Measurements from ENCODE around the gene REC114. TPM values are rescaled to one million over a fixed set of nuclear protein-coding genes. Genes with fewer than 3 reads are reported as not detected.
"Not testable (repeated sequence)": the region's sequence is repeated elsewhere in the genome, so short reads cannot be mapped to it uniquely, and the experiment has no call there.

REC114 gene
- polyA plus RNA-seq, 12 donors = not detected

GRCh38 chr15:73449980-73450379 lies 7.0 kb downstream of the REC114 start:
- not testable (repeated sequence) for DNase-seq

- DNase-seq = no peak
Measured at GRCh38 chr15:73454096-73454495, 11.1 kb downstream of the REC114 start.

- DNase-seq = no peak
Measured at GRCh38 chr15:73455876-73456275, 12.9 kb downstream of the REC114 start.

DNA sequence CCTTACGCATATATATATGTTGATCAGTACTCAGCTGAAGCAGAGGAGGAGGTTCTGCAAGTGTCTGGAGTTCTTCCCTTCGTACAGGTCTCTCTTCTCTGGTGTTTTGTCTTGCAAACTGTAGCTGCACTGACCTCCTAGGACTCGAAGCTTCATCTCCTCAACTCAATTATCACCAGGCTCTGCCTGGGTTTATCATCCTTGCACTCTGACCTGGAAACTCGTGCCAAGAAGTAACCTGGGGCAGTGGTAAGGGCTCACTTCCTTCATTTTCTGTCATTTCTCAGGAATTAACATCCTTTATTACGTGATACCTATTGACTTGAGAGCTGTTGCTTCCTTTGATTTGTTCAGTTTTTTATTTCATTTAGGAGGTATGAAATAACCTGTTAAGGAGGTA lies 14.4 kb downstream of the REC114 start:
- no peak for DNase-seq

DNA sequence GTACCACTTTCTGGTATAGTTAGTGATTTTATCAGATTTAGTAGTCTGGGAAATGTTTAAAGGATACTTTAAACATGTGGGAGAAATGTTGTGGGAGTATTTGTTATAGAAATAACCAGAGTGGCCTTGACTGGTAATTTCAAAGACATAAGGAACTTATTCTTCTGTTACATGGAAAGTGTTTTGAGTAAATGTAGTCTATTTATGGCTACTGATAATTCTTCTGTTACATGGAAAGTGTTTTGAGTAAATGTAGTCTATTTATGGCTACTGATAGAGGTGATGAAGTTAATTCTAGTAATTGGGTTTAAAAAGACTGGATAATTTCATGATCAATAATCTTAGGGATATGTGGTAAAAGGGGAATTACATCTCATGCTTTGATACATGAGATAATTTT lies 17.7 kb downstream of the REC114 start:
- DNase-seq = no peak

GRCh38 chr15:73464602-73465001 lies 21.6 kb downstream of the REC114 start:
- DNase-seq = no peak

GRCh38 chr15:73467758-73468157 lies 24.8 kb downstream of the REC114 start:
- no peak for DNase-seq

GRCh38 chr15:73474785-73475184 lies 31.8 kb downstream of the REC114 start:
- no peak for DNase-seq

DNA sequence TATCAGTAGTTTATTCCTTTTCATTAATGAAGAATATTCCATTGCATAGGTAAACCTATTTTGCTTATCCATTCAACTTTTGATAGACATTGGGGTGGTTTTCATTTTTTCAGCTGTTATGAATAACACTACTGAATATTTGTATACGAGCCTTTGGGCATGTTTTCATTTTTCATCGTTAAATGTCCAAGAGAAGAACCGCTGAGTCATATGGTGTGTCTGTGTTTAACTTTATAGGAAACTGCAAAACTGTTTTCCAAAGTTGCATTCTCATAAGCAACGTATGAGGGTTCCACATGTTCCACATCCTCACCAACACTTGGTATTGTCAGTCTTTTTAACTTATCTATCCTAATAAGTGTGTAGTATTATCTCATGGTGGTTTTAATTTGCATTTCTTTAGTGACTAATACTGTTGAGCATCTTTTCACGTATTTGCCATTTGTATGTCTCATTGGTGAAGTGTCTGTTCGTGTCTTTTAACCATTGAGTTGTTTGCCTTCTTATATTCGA lies 33.8 kb downstream of the REC114 start:
- DNase-seq = no peak

- no peak for DNase-seq
Measured at GRCh38 chr15:73480050-73480449, 37.1 kb downstream of the REC114 start.

DNA sequence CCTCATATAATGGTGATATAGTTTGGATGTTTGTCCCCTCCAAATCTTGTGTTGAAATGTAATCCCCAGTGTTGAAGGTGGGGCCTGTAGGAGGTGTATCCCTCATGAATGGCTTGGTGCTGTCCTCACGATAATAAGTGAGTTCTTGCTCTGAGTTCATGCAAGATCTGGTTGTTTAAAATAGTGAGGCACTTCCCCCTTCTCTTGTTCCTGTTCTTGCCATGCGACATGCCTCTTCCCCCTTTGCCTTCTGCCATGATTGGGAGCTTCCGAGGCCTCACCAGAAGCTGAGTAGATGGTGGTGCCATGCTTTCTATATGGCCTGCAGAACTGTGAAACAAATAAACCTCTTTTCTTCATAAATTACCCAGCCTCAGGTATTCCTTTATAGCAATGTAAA lies 39.2 kb downstream of the REC114 start:
- DNase-seq = no peak

GRCh38 chr15:73483053-73483452 lies 40.1 kb downstream of the REC114 start:
- DNase-seq = no peak

GRCh38 chr15:73485372-73485771 lies 42.4 kb downstream of the REC114 start:
- no peak for DNase-seq

DNA sequence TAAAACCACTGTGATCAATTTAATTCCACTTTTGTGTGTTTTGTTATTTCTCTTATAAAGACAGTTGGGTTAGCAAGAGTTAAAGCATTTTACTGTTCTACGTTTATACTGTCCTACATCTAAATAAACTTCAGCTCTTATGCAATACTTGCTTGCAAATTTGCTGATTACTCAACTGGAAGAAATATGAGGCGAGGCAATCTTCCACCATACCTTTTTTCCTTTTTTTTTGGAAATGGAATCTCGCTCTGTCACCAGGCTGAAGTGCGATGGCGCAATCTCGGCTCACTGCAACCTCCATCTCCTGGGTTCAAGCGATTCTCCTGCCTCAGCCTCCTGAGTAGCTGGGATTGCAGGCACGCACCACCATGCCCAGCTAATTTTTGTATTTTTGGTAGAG lies 42.9 kb downstream of the REC114 start:
- DNase-seq = not testable (repeated sequence)

- DNase-seq = no peak
Measured at GRCh38 chr15:73488698-73489097, 45.7 kb downstream of the REC114 start.

DNA sequence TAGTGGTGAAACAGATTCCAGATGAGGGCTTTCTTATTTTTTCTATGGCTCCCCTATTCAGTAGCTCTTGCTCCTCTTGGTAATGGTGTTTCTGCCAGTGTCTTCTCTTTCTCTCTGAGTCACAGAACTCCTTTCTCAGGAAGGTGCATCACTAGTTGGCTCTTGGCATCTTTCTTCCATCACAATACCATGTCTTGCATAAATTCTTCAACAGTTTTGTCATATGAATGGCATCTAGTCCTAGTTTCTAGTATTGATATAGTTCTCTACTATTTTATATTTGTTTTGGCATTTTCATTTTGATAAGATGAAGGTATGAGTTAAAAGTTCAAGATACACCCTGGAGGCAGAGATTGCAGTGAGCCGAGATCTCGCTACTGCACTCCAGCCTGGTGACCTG lies 51.0 kb downstream of the REC114 start:
- DNase-seq = no peak

DNA sequence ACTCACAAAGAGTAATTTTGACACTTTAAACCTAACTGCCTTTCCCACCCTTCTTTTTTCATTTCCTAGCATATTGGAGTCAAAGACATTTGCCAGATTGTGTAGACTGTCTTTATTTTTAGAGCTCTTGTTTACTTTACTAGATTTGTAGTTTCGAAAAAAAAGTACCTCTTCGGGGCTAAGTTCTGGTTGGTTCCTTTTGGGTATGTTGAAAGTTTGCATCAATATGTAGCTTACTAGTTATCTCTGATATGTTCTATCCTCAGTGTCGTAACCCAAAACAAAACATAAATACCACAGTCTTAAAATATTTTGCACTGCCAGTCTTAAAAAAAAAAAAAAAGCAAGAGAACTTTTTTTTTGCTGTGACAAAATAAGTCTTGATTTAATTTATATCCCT lies 52.2 kb downstream of the REC114 start:
- no peak for DNase-seq

DNA sequence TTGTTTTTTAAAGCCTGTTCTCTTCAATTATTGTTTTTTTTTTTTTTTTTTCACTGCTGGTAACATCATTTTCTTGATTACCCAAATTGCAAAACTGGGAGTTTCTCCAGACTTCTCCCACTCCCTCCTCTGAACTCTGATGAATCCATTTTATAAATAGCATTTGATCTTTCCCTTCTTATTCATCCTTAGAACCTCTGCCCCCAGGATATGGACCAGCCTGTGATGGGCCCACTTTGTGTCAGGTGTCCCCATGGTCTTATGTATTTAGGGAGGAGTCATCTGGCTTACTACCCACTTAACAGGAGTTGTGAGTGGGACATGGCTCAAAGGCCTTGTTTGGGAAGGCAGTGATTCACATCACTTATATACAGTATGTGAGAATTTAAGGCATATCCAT lies 57.7 kb downstream of the REC114 start:
- no peak for DNase-seq

- no peak for DNase-seq
Measured at GRCh38 chr15:73504885-73505284, 61.9 kb downstream of the REC114 start.

GRCh38 chr15:73515527-73515926 lies 72.6 kb downstream of the REC114 start:
- peak; percentile 0 for DNase-seq

DNA sequence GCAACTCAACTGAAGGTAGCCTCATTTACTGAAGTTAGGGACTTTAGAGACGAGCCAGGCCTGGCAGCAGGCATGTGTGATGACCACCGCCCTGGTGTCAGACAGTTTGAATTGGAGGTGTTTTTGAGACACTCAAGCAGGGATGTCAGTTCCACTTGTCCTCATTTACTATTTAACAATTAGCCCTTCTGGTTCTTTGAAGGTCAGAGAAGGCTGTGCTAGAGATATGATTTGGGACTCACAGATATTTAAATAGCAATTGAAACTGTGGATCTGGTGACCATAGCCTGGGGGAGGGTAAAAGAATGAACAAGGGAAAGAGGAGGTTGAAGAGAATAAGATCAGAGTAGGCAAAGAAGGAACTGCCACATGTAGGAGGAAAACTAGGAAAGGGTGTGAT lies 74.6 kb downstream of the REC114 start:
- no peak for DNase-seq

- DNase-seq = no peak
Measured at GRCh38 chr15:73518180-73518862, 75.4 kb downstream of the REC114 start.

- DNase-seq = no peak
Measured at GRCh38 chr15:73518876-73519733, 76.1 kb downstream of the REC114 start.

Data from muscle of arm (tissue), 12 donors.